Thoracic aorta (tissue), 2 donors: ENCODE measurements around the gene CFAP92. TPM values are rescaled to one million over a fixed set of nuclear protein-coding genes. Genes with fewer than 3 reads are reported as not detected.

Experiments used
- ATAC-seq: fragments of 150-250 bp; one replicate; pipeline ENCODE4 v1.8.0; 2017; ENCODE audit warnings: low read depth; ENCODE audit not compliant: insufficient number of reproducible peaks, low FRiP score
- DNase-seq: peaks from one replicate; pipeline ENCODE4 v3.0.0-alpha.2; 2020; ENCODE audit warnings: low spot score
- H3K27ac ChIP-seq, 2 donors: fragments of 200-600 bp; sonication (generic); 1 replicate in 1 of 2; 2 replicates in 1 of 2; pipeline ENCODE4 v1.5.1; 2016; ENCODE audit warnings: mild to moderate bottlenecking in 2 of 2, moderate library complexity in 2 of 2
- H3K27me3 ChIP-seq: fragments of 200-600 bp; sonication (generic); replicated peaks from 2 replicates; pipeline ENCODE4 v1.6.0; 2016; ENCODE audit warnings: mild to moderate bottlenecking; ENCODE audit not compliant: insufficient read depth
- H3K36me3 ChIP-seq: fragments of 200-600 bp; sonication (generic); one replicate; pipeline ENCODE4 v1.5.1; 2016
- H3K4me1 ChIP-seq, 2 donors: fragments of 200-600 bp; sonication (generic); 1 replicate in 1 of 2; 2 replicates in 1 of 2; pipeline versions ENCODE4 v1.5.1 to v1.6.0; 2016; ENCODE audit warnings: low read depth in 2 of 2, mild to moderate bottlenecking in 1 of 2; ENCODE audit not compliant: control insufficient read depth in 1 of 2
- H3K4me3 ChIP-seq: fragments of 200-600 bp; sonication (generic); 2 replicates; pipeline ENCODE4 v1.5.1; 2016; ENCODE audit warnings: mild to moderate bottlenecking
- H3K9me3 ChIP-seq: fragments of 200-600 bp; sonication (generic); 2 replicates; pipeline ENCODE4 v1.5.1; 2016
- CTCF ChIP-seq: fragments of 200-600 bp; sonication (generic); IDR thresholded peaks from one replicate; pipeline ENCODE4 v1.5.1; 2019; ENCODE audit warnings: antibody characterized with exemption
- total RNA-seq, 2 donors: library from RNA; depleted of rRNA; stranded (reverse); fragments of >200 nt; gene quantifications; one replicate each; pipeline versions ENCODE4 v1.1.0 to v1.2.3, GENCODE V29; 2016

CFAP92 gene
- total RNA-seq, 2 donors from 2014 or later = 0.68 TPM; not detected in 1

GRCh38 chr3:129020691-129021090, 26.8 kb upstream of the CFAP92 start:
- H3K27me3 ChIP-seq = no peaks in the 10 kb centered on the region
- ATAC-seq (no peak), DNase-seq (no peak)
- no peaks in the 10 kb centered on the region for H3K9me3 ChIP-seq
- no peak overlapping the region for H3K4me3 ChIP-seq
- TF ChIP-seq CTCF = no peak
- no peaks in the 10 kb centered on the region for H3K36me3 ChIP-seq
- no peaks in the 10 kb centered on the region for H3K4me1 ChIP-seq
- H3K27ac ChIP-seq = no peak overlapping the region

GRCh38 chr3:129019266-129019665, 25.4 kb upstream of the CFAP92 start:
- no peak for TF ChIP-seq CTCF
- Histone ChIP-seq H3K27me3 (no peaks in the 10 kb centered on the region), H3K4me3 (no peak overlapping the region), H3K4me1 (no peaks in the 10 kb centered on the region), H3K27ac (no peak overlapping the region), H3K36me3 (no peaks in the 10 kb centered on the region), H3K9me3 (no peaks in the 10 kb centered on the region)
- ATAC-seq (no peak), DNase-seq (no peak)

- no peak for ATAC-seq
- H3K9me3 ChIP-seq = no peaks in the 10 kb centered on the region
- no peak for DNase-seq
- no peaks in the 10 kb centered on the region for H3K36me3 ChIP-seq
- H3K27ac ChIP-seq = no peak overlapping the region
- H3K27me3 ChIP-seq = no peaks in the 10 kb centered on the region
- H3K4me3 ChIP-seq = no peak overlapping the region
- TF ChIP-seq CTCF = no peak
- no peaks in the 10 kb centered on the region for H3K4me1 ChIP-seq
Measured at GRCh38 chr3:129018751-129019150, 24.9 kb upstream of the CFAP92 start.

GRCh38 chr3:129018271-129018670, 24.4 kb upstream of the CFAP92 start:
- Histone ChIP-seq H3K4me1 (no peaks in the 10 kb centered on the region), H3K9me3 (no peaks in the 10 kb centered on the region), H3K4me3 (no peak overlapping the region), H3K27ac (no peak overlapping the region), H3K36me3 (no peaks in the 10 kb centered on the region), H3K27me3 (no peaks in the 10 kb centered on the region)
- no peak for ATAC-seq
- no peak for TF ChIP-seq CTCF
- no peak for DNase-seq

- no peak for TF ChIP-seq CTCF
- Histone ChIP-seq H3K36me3 (no peaks in the 10 kb centered on the region), H3K4me1 (no peaks in the 10 kb centered on the region), H3K9me3 (no peaks in the 10 kb centered on the region), H3K4me3 (no peak overlapping the region), H3K27me3 (no peaks in the 10 kb centered on the region), H3K27ac (no peak overlapping the region)
- no peak for DNase-seq
- no peak for ATAC-seq
Measured at GRCh38 chr3:129017484-129017899, 23.6 kb upstream of the CFAP92 start.
